Measurements from ENCODE around the gene UBE2A.

The UBE2A gene

DNA sequence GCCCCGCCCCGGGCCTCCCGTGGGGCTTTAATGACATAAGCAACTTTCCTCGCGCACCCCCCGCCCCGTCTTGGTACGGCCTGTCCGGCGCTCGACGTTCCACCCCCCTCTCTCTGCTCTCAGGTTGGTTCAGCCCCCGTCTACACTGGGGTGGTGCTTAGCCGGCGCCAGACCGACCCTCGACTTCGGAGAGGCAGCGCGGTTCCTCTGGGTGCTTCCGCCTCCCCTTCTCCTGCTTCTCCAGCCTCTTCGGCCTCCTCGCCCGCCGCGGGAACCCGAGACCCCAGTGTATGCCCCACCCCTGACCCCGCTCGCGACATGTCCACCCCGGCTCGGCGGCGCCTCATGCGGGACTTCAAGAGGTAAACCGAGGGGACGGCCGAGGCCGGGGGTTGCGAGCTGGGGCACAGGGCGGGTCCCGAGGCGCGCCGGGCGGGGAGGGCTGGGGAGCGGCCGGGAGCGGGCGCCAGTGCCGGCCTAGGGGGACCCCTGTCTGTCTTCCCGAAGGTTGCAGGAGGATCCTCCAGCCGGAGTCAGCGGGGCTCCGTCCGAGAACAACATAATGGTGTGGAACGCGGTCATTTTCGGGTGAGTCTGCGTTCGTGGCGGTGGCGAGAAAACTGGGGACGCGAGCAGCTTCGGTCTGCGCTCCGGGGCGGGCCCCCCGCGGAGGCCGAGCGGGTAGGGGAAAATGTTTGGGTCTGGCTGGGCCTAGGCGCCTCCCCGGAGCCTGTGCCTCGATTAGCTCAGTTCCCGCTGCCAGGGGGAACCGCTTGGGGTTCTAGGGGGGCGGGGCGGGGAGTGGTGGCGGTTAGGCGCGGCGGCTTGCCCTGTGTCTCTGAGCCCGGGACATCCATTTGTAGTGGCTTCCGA lies at the start of gene UBE2A:
UBE2A (plus strand) TSS at position 170 of the 873 bp plus-strand sequence; CDS start at position 319, 149 bp downstream.
- DNase-seq = peak; percentile 87
- TF ChIP-seq, protein P1, sequence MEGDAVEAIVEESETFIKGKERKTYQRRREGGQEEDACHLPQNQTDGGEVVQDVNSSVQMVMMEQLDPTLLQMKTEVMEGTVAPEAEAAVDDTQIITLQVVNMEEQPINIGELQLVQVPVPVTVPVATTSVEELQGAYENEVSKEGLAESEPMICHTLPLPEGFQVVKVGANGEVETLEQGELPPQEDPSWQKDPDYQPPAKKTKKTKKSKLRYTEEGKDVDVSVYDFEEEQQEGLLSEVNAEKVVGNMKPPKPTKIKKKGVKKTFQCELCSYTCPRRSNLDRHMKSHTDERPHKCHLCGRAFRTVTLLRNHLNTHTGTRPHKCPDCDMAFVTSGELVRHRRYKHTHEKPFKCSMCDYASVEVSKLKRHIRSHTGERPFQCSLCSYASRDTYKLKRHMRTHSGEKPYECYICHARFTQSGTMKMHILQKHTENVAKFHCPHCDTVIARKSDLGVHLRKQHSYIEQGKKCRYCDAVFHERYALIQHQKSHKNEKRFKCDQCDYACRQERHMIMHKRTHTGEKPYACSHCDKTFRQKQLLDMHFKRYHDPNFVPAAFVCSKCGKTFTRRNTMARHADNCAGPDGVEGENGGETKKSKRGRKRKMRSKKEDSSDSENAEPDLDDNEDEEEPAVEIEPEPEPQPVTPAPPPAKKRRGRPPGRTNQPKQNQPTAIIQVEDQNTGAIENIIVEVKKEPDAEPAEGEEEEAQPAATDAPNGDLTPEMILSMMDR (IDR thresholded peaks at IDR 0.05) = no peak
- Mint-ChIP-seq H3K27me3 (ENCODE audit: low read depth, poor library complexity) (peaks cover 2% of the 10 kb centered on the region), H3K9me3 (peaks cover 49% of the 10 kb centered on the region), H3K4me3 (peak within 1 kb of the TSS; percentile 90), H3K4me1 (peaks cover 14% of the 10 kb centered on the region), H3K27ac (peak within 1 kb of the TSS; percentile 78), H3K36me3 (ENCODE audit: low read depth) (peaks cover 5% of the 10 kb centered on the region)

DNA sequence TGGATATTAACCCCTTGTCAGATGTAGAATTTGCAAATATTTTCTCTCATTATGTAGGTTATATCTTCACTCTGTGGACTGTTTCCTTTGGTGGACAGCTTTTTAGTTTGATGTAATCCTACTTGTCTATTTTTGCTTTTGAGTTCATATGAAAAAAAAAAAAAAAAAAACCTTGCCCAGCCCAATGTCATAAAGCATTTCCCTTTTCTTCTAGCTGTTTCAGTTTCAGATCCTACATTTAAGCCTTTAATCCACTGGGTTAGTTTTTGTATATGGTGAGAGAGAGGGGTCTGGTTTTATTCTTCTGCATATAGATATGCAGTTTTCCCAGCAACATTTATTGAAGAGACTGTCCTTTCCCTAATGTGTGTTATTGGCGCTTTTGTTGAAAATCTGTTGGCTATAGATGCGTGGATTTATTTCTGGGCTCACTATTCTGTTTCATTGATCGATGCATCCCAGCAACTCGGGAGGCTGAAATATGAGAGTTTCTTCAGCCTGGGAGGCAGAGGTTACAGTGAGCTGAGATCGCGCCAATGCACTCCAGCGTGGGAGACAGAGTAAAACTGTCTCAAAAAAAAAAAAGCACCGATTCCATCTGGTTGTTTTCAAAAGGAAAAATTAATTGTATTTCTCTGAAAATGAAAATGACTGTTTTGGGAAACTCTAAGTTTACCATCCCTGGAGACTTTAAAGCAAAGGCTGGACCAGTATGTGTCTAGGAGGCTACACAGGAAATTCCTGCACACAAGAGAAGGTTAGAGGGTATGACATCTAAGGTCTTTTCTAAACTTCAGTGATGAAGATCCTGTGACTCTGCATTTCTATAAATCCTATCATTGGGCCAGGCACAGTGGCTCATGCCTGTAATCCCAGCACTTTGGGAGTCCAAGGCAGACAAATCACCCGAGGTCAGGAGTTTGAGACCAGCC lies 44.8 kb upstream of the UBE2A start:
- TF ChIP-seq, protein P1 (IDR thresholded peaks at IDR 0.05) = no peak
- Mint-ChIP-seq H3K27me3 (ENCODE audit: low read depth, poor library complexity) (no peaks in the 10 kb centered on the region), H3K9me3 (peaks cover 63% of the 10 kb centered on the region), H3K36me3 (ENCODE audit: low read depth) (no peaks in the 10 kb centered on the region), H3K27ac (no peak overlapping the region), H3K4me3 (no peak overlapping the region), H3K4me1 (no peaks in the 10 kb centered on the region)
- no peak for DNase-seq

DNA sequence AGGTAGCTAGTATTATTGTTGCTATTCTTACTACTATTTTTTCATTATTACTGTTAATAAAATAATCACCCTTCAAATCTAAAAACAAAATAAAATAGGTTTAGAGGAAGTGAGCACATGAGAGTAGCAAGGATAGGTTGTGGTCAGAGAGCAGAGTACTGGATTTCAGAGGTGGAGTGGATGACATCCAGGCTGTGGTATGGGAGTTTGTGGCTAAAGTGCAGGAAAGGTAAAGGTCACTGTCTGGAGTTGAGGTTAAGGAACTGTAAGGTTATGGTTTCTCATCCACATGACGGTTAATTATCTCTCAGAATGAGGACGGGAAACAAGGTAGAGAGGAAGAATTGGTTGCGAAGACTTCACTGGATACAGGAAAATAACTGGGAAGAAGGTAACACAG lies 36.9 kb upstream of the UBE2A start:
- Mint-ChIP-seq H3K4me1 (no peaks in the 10 kb centered on the region), H3K9me3 (peaks cover 39% of the 10 kb centered on the region), H3K27me3 (ENCODE audit: low read depth, poor library complexity) (peaks cover 3% of the 10 kb centered on the region), H3K36me3 (ENCODE audit: low read depth) (peaks cover 28% of the 10 kb centered on the region), H3K4me3 (no peak overlapping the region), H3K27ac (no peak overlapping the region)
- TF ChIP-seq, protein P1 (IDR thresholded peaks at IDR 0.05) = no peak
- no peak for DNase-seq

DNA sequence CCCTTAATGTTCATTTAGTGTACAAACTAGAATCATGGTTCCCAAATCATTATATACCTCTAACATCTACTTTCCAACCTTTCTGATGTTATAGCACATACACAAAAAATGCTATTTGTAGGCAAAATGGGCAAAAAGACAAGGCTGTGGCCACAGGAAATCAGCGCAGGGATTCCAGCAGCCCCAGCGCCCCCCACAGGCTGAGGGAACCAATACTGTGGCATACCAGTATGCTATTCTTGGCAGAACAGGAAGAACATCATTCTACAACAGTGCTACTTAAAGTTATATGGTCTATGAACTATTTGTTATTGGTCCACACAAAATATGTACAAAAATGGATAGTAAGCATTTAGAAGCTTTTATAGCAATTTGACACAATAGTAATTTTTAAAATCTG lies 34.5 kb upstream of the UBE2A start:
- Mint-ChIP-seq H3K9me3 (peaks cover 32% of the 10 kb centered on the region), H3K27me3 (ENCODE audit: low read depth, poor library complexity) (peaks cover 3% of the 10 kb centered on the region), H3K27ac (no peak overlapping the region), H3K4me1 (no peaks in the 10 kb centered on the region), H3K4me3 (no peak overlapping the region), H3K36me3 (ENCODE audit: low read depth) (peaks cover 29% of the 10 kb centered on the region)
- no peak for DNase-seq
- TF ChIP-seq, protein P1 (IDR thresholded peaks at IDR 0.05) = no peak

DNA sequence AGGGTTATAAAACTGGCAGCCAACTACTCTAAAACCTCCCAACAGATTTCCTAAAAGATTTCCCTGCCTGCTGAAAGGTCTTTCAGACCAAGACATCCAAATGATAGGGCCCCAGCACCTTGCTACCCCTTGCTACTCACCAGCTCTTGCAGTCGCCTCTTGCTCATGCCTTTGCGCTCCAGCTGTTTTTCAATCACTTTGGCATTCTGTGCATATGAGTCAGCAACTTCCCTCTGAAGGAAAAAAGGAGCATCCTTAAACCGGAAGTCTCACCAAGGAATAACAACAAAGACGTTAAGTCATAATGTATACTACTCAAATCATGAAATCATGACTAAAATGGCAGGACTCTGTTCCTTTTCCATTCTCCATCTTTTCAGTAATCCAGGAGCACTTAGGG lies 33.2 kb upstream of the UBE2A start:
- Mint-ChIP-seq H3K36me3 (ENCODE audit: low read depth) (peaks cover 23% of the 10 kb centered on the region), H3K4me3 (no peak overlapping the region), H3K27ac (no peak overlapping the region), H3K9me3 (peaks cover 27% of the 10 kb centered on the region), H3K4me1 (no peaks in the 10 kb centered on the region), H3K27me3 (ENCODE audit: low read depth, poor library complexity) (peaks cover 3% of the 10 kb centered on the region)
- no peak for DNase-seq
- TF ChIP-seq, protein P1 (IDR thresholded peaks at IDR 0.05) = no peak

Measured in nephron progenitor cell (in vitro differentiated cells).